ENCODE measurements around the gene LRRC10B. TPM values are rescaled to one million over a fixed set of nuclear protein-coding genes. Genes with fewer than 3 reads are reported as not detected.

LRRC10B gene
- total RNA-seq, 1 experiment from 2014 or later, result 1.1 TPM

GRCh38 chr11:61526956-61527731 is 18.6 kb downstream of the LRRC10B start:
- H3K79me2 ChIP-seq (ENCODE audit: low read depth), result no peaks in the 10 kb centered on the region
- ChIA-PET POLR2A (ENCODE audit: unreplicated experiment) (no interaction called here), CTCF (no interaction called here)
- H3F3A ChIP-seq (ENCODE audit: insufficient read depth, low read depth), result no peaks in the 10 kb centered on the region
- no TSS peak for BruUV-seq (replicated peaks)
- no peak overlapping the region for H2AFZ ChIP-seq
- intact Hi-C loops (cut with micrococcal nuclease; ENCODE audit: unreplicated experiment), result no loop called here
- no peaks in the 10 kb centered on the region for H3K9me2 ChIP-seq (ENCODE audit: insufficient read depth)
- TF ChIP-seq CTCF (conservative IDR thresholded peaks at IDR 0.05) (no peak), EZH2 (IDR thresholded peaks at IDR 0.05; ENCODE audit: low read depth) (no peak)
- no peak overlapping the region for H3K4me3 ChIP-seq
- DNase-seq, result no peak
- H4K20me1 ChIP-seq (ENCODE audit: insufficient read depth), result no peaks in the 10 kb centered on the region
- H3K36me3 ChIP-seq (ENCODE audit: low read depth), result no peaks in the 10 kb centered on the region
- H3K27ac ChIP-seq, result no peak overlapping the region
- H3K9me3 ChIP-seq (ENCODE audit: insufficient read depth, low read depth), result no peaks in the 10 kb centered on the region
- H3K4me1 ChIP-seq (replicated peaks; ENCODE audit: insufficient read depth), result no peaks in the 10 kb centered on the region
- H3K27me3 ChIP-seq (ENCODE audit: insufficient read depth, low read depth), result peaks cover 27% of the 10 kb centered on the region
- H3K4me2 ChIP-seq, result no peak overlapping the region

- BruUV-seq (replicated peaks), result no TSS peak
- Histone ChIP-seq H3K4me1 (replicated peaks; ENCODE audit: insufficient read depth) (no peaks in the 10 kb centered on the region), H3K79me2 (ENCODE audit: low read depth) (no peaks in the 10 kb centered on the region), H3K27ac (no peak overlapping the region), H3K36me3 (ENCODE audit: low read depth) (no peaks in the 10 kb centered on the region), H3K4me3 (no peak overlapping the region), H2AFZ (no peak overlapping the region), H3F3A (ENCODE audit: insufficient read depth, low read depth) (no peaks in the 10 kb centered on the region), H4K20me1 (ENCODE audit: insufficient read depth) (no peaks in the 10 kb centered on the region), H3K9me3 (ENCODE audit: insufficient read depth, low read depth) (no peaks in the 10 kb centered on the region), H3K27me3 (ENCODE audit: insufficient read depth, low read depth) (peaks cover 31% of the 10 kb centered on the region), H3K9me2 (ENCODE audit: insufficient read depth) (no peaks in the 10 kb centered on the region), H3K4me2 (no peak overlapping the region)
- DNase-seq, result no peak
- TF ChIP-seq EZH2 (IDR thresholded peaks at IDR 0.05; ENCODE audit: low read depth) (no peak), CTCF (conservative IDR thresholded peaks at IDR 0.05) (no peak)
- ChIA-PET CTCF (no interaction called here), POLR2A (ENCODE audit: unreplicated experiment) (interaction anchor here (0.6 kb wide), 1 partner anchor 98 kb away, joined by 10 read pairs; the partner anchor contains the start of genes CPSF7 and SDHAF2)
- intact Hi-C loops (cut with micrococcal nuclease; ENCODE audit: unreplicated experiment), result no loop called here
Observed at GRCh38 chr11:61528114-61528513, 19.6 kb downstream of the LRRC10B start.

- BruUV-seq (replicated peaks), result no TSS peak
- no peak for TF ChIP-seq CTCF (conservative IDR thresholded peaks at IDR 0.05)
- TF ChIP-seq EZH2 (IDR thresholded peaks at IDR 0.05; ENCODE audit: low read depth), result no peak
- Histone ChIP-seq H3K27me3 (ENCODE audit: insufficient read depth, low read depth) (peaks cover 41% of the 10 kb centered on the region), H3K79me2 (ENCODE audit: low read depth) (no peaks in the 10 kb centered on the region), H3F3A (ENCODE audit: insufficient read depth, low read depth) (no peaks in the 10 kb centered on the region), H3K9me3 (ENCODE audit: insufficient read depth, low read depth) (no peaks in the 10 kb centered on the region), H3K4me1 (replicated peaks; ENCODE audit: insufficient read depth) (no peaks in the 10 kb centered on the region), H3K4me3 (no peak overlapping the region), H3K9me2 (ENCODE audit: insufficient read depth) (no peaks in the 10 kb centered on the region), H3K27ac (no peak overlapping the region), H4K20me1 (ENCODE audit: insufficient read depth) (no peaks in the 10 kb centered on the region), H2AFZ (no peak overlapping the region), H3K36me3 (ENCODE audit: low read depth) (no peaks in the 10 kb centered on the region), H3K4me2 (no peak overlapping the region)
- DNase-seq, result no peak
- intact Hi-C loops (cut with micrococcal nuclease; ENCODE audit: unreplicated experiment), result loop anchor here (5.0 kb wide), 1 partner anchor 38 kb away; no protein-coding TSS in a partner anchor
- ChIA-PET POLR2A (ENCODE audit: unreplicated experiment) (no interaction called here), CTCF (interaction anchor here (0.5 kb wide), 1 partner anchor 58 kb away, joined by 9 read pairs; no protein-coding TSS in a partner anchor)
Observed at GRCh38 chr11:61529537-61530225, 21.1 kb downstream of the LRRC10B start.

Measured in PC-9 (cell line).